ENCODE results near the gene PLD4.

GRCh38 chr14:104885973-104886689 lies 38.5 kb upstream of the PLD4 start:
- TF ChIP-seq POLR2AphosphoS5 (IDR thresholded peaks at IDR 0.05; ENCODE audit: low read depth, low read length) = no peak
- no peak for TF ChIP-seq TAF1 (IDR thresholded peaks at IDR 0.05; ENCODE audit: borderline replicate concordance, insufficient read depth, low read length)
- TF ChIP-seq SIN3A (IDR thresholded peaks at IDR 0.05; ENCODE audit: borderline replicate concordance, insufficient read depth, low read length) = no peak
- TF ChIP-seq, protein P1, sequence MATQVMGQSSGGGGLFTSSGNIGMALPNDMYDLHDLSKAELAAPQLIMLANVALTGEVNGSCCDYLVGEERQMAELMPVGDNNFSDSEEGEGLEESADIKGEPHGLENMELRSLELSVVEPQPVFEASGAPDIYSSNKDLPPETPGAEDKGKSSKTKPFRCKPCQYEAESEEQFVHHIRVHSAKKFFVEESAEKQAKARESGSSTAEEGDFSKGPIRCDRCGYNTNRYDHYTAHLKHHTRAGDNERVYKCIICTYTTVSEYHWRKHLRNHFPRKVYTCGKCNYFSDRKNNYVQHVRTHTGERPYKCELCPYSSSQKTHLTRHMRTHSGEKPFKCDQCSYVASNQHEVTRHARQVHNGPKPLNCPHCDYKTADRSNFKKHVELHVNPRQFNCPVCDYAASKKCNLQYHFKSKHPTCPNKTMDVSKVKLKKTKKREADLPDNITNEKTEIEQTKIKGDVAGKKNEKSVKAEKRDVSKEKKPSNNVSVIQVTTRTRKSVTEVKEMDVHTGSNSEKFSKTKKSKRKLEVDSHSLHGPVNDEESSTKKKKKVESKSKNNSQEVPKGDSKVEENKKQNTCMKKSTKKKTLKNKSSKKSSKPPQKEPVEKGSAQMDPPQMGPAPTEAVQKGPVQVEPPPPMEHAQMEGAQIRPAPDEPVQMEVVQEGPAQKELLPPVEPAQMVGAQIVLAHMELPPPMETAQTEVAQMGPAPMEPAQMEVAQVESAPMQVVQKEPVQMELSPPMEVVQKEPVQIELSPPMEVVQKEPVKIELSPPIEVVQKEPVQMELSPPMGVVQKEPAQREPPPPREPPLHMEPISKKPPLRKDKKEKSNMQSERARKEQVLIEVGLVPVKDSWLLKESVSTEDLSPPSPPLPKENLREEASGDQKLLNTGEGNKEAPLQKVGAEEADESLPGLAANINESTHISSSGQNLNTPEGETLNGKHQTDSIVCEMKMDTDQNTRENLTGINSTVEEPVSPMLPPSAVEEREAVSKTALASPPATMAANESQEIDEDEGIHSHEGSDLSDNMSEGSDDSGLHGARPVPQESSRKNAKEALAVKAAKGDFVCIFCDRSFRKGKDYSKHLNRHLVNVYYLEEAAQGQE (IDR thresholded peaks at IDR 0.05; ENCODE audit: insufficient read depth in 1 of 2, low read depth in 2 of 2, low read length in 2 of 2) = no peak
- no peak for TF ChIP-seq FOXP2 (optimal IDR thresholded peaks at IDR 0.05; ENCODE audit: borderline replicate concordance, extremely low read depth, extremely low read length, insufficient read depth)
